H1 (cell line): ENCODE results near the gene XAB2. TPM values are rescaled to one million over a fixed set of nuclear protein-coding genes. Genes with fewer than 3 reads are reported as not detected.

Experiments used
- CTCF ChIA-PET: fragments of 300-600 bp; sonication (Branson Sonifier 250); formaldehyde crosslinking; loops from one replicate; lab custom pipeline; 2021; ENCODE audit not compliant: partially characterized antibody; lab: Charles Lee
- POLR2A ChIA-PET: fragments of 300-600 bp; sonication (Branson Sonifier 250); formaldehyde crosslinking; loops from one replicate; lab custom pipeline; 2021; ENCODE audit warnings: inconsistent platforms; ENCODE audit not compliant: partially characterized antibody; lab: Charles Lee
- DNase-seq, 2 experiments: peaks; one replicate each; pipeline versions ENCODE4 v3.0.0 to v3.0.0-alpha.2; 2010 to 2022; ENCODE audit warnings: low spot score in 2 of 2, low read depth in 1 of 2, mixed read lengths in 1 of 2
- FAIRE-seq: peaks from 2 replicates; lab custom pipeline; 2011; peaks lifted over from hg19 to GRCh38; lab: Jason Lieb, UNC
- H2AFZ ChIP-seq: 2 replicates; pipeline ENCODE4 v1.8.1; 2012; ENCODE audit warnings: low read length, inconsistent platforms
- H2AK5ac ChIP-seq: 2 replicates; pipeline ENCODE4 v1.6.1; 2013; ENCODE audit warnings: low read depth, low read length
- H2BK120ac ChIP-seq: replicated peaks from 2 replicates; pipeline ENCODE3; 2013; ENCODE audit warnings: low read depth, low read length, inconsistent platforms
- H2BK12ac ChIP-seq: 2 replicates; pipeline ENCODE4 v1.6.1; 2013; ENCODE audit warnings: low read depth, low read length
- H2BK15ac ChIP-seq: 2 replicates; pipeline ENCODE4 v1.6.1; 2013; ENCODE audit warnings: low read length
- H2BK20ac ChIP-seq: 2 replicates; pipeline ENCODE4 v1.6.1; 2013; ENCODE audit warnings: low read length
- H2BK5ac ChIP-seq: 2 replicates; pipeline ENCODE4 v1.6.1; 2013; ENCODE audit warnings: low read depth, low read length
- H3K14ac ChIP-seq: 2 replicates; pipeline ENCODE4 v1.6.1; 2013; ENCODE audit warnings: inconsistent platforms; ENCODE audit not compliant: insufficient read length
- H3K18ac ChIP-seq: 2 replicates; pipeline ENCODE4 v1.6.1; 2013; ENCODE audit warnings: low read length; ENCODE audit errors: extremely low read depth
- H3K23ac ChIP-seq: 2 replicates; pipeline ENCODE4 v1.6.1; 2013; ENCODE audit warnings: inconsistent platforms; ENCODE audit not compliant: insufficient read length
- H3K23me2 ChIP-seq: 2 replicates; pipeline ENCODE4 v1.6.1; 2013; ENCODE audit warnings: low read depth, low read length
- H3K27ac ChIP-seq: 2 replicates; pipeline ENCODE4 v1.6.1; 2011; ENCODE audit warnings: low read depth, low read length, inconsistent platforms
- H3K27me3 ChIP-seq, 4 experiments: replicated peaks in 1 of 4; 1 replicate in 1 of 4; 2 replicates in 3 of 4; pipeline versions ENCODE4 v1.6.1 to v1.8.1; 2011 to 2013; ENCODE audit warnings: low read length in 3 of 4, mild to moderate bottlenecking in 3 of 4, inconsistent platforms in 2 of 4, mixed read lengths in 2 of 4, moderate library complexity in 1 of 4; ENCODE audit not compliant: control insufficient read depth in 3 of 4, insufficient read depth in 3 of 4; ENCODE audit errors: extremely low read depth in 1 of 4
- H3K36me3 ChIP-seq, 4 experiments: 2 replicates each; pipeline versions ENCODE4 v1.6.1 to v1.8.1; 2011 to 2013; ENCODE audit warnings: mild to moderate bottlenecking in 4 of 4, low read length in 3 of 4, moderate library complexity in 2 of 4, control low read depth in 1 of 4, inconsistent platforms in 1 of 4; ENCODE audit not compliant: insufficient read depth in 4 of 4, control insufficient read depth in 2 of 4
- H3K4ac ChIP-seq: replicated peaks from 2 replicates; pipeline ENCODE3; 2013; ENCODE audit warnings: low read length, low read depth, mixed read lengths, inconsistent platforms; ENCODE audit not compliant: insufficient read length
- H3K4me1 ChIP-seq, 4 experiments: replicated peaks in 1 of 4; 1 replicate in 1 of 4; 2 replicates in 3 of 4; pipeline versions ENCODE4 v1.6.1 to v1.8.1; 2011 to 2013; ENCODE audit warnings: low read length in 3 of 4, inconsistent platforms in 2 of 4, mixed read lengths in 1 of 4; ENCODE audit not compliant: insufficient read depth in 4 of 4, control insufficient read depth in 3 of 4
- H3K4me2 ChIP-seq, 2 experiments: 2 replicates each; pipeline versions ENCODE4 v1.6.1 to v1.8.1; 2011 to 2013; ENCODE audit warnings: low read depth in 2 of 2, low read length in 2 of 2, control low read depth in 1 of 2, inconsistent platforms in 1 of 2, mild to moderate bottlenecking in 1 of 2; ENCODE audit not compliant: insufficient read depth in 1 of 2
- H3K4me3 ChIP-seq, 4 experiments: fragments of 200-600, 300-600 bp in 1 of 4; sonication (generic), shearing (Covaris generic), sonication (Bioruptor Twin) in 1 of 4; 2 replicates each; pipeline versions ENCODE4 v1.5.1 to v1.8.1; 2011 to 2016; ENCODE audit warnings: low read length in 4 of 4, low read depth in 3 of 4, control low read depth in 2 of 4, inconsistent platforms in 2 of 4, mild to moderate bottlenecking in 2 of 4, mixed read lengths in 1 of 4, moderate library complexity in 1 of 4; ENCODE audit not compliant: insufficient read depth in 2 of 4; ENCODE audit errors: extremely low read depth in 1 of 4
- H3K56ac ChIP-seq: replicated peaks from 2 replicates; pipeline ENCODE3; 2013; ENCODE audit warnings: low read depth, mild to moderate bottlenecking, mixed read lengths, low read length, inconsistent platforms; ENCODE audit not compliant: insufficient read length
- H3K79me1 ChIP-seq: 2 replicates; pipeline ENCODE4 v1.6.1; 2013; ENCODE audit warnings: low read depth, low read length, control low read depth
- H3K79me2 ChIP-seq, 2 experiments: 2 replicates each; pipeline versions ENCODE4 v1.6.1 to v1.8.1; 2012 to 2013; ENCODE audit warnings: low read length in 2 of 2, mild to moderate bottlenecking in 2 of 2, inconsistent platforms in 1 of 2; ENCODE audit not compliant: insufficient read depth in 2 of 2, control insufficient read depth in 1 of 2
- H3K9ac ChIP-seq, 4 experiments: replicated peaks in 1 of 4; 1 replicate in 1 of 4; 2 replicates in 3 of 4; pipeline versions ENCODE4 v1.6.1 to v1.8.1; 2011 to 2013; ENCODE audit warnings: low read depth in 3 of 4, low read length in 3 of 4, control low read depth in 2 of 4, mild to moderate bottlenecking in 2 of 4, moderate library complexity in 2 of 4, inconsistent platforms in 1 of 4; ENCODE audit errors: extremely low read depth in 1 of 4
- H3K9me3 ChIP-seq, 2 experiments: 2 replicates each; pipeline versions ENCODE4 v1.6.1 to v1.8.1; 2012 to 2013; ENCODE audit warnings: mild to moderate bottlenecking in 2 of 2, moderate library complexity in 2 of 2, control low read depth in 1 of 2, inconsistent platforms in 1 of 2, low read depth in 1 of 2, low read length in 1 of 2, mixed read lengths in 1 of 2; ENCODE audit not compliant: insufficient read depth in 2 of 2
- H4K20me1 ChIP-seq, 2 experiments: replicated peaks in 1 of 2; 2 replicates each; pipeline versions ENCODE3 to v1.8.1; 2011 to 2013; ENCODE audit warnings: inconsistent platforms in 2 of 2, low read length in 2 of 2, mild to moderate bottlenecking in 1 of 2; ENCODE audit not compliant: insufficient read depth in 2 of 2, control insufficient read depth in 1 of 2
- H4K5ac ChIP-seq: 2 replicates; pipeline ENCODE4 v1.6.1; 2013; ENCODE audit warnings: low read length, low read depth, mixed read lengths, inconsistent platforms; ENCODE audit not compliant: insufficient read length
- H4K8ac ChIP-seq: 2 replicates; pipeline ENCODE4 v1.8.0; 2013; ENCODE audit warnings: mild to moderate bottlenecking, moderate library complexity, low read length, inconsistent platforms; ENCODE audit not compliant: insufficient read depth; ENCODE audit errors: extremely low read depth
- H4K91ac ChIP-seq: replicated peaks from 2 replicates; pipeline ENCODE3; 2013; ENCODE audit warnings: low read length, mixed read lengths, inconsistent platforms; ENCODE audit not compliant: insufficient read length
- ASH2L ChIP-seq: fragments of 200-600, 300-600 bp; sonication (generic); IDR thresholded peaks from one replicate; pipeline ENCODE4 v1.7.1; 2017; ENCODE audit warnings: low read length
- BCL11A ChIP-seq, 2 experiments: IDR thresholded peaks; one replicate each; pipeline ENCODE4 v1.6.1; 2011; ENCODE audit warnings: low read depth in 2 of 2, low read length in 2 of 2, mild to moderate bottlenecking in 2 of 2
- CBX5 ChIP-seq: fragments of 300-800, 300-1000 bp; sonication (generic); IDR thresholded peaks from 2 replicates; pipeline ENCODE4 v1.7.1; 2016; ENCODE audit warnings: antibody characterized with exemption, low read length, low read depth
- GTF2F1 ChIP-seq: IDR thresholded peaks from 2 replicates; pipeline ENCODE4 v1.6.1; 2012; ENCODE audit warnings: low read depth, low read length, improper control_type of control experiment, borderline replicate concordance
- HDAC2 ChIP-seq, 2 experiments: fragments of 300-600 bp in 1 of 2; sonication (generic) in 1 of 2; IDR thresholded peaks; 2 replicates each; pipeline ENCODE4 v1.6.1; 2011 to 2012; ENCODE audit warnings: low read depth in 2 of 2, low read length in 2 of 2, mild to moderate bottlenecking in 2 of 2, moderate library complexity in 2 of 2, borderline replicate concordance in 1 of 2, inconsistent platforms in 1 of 2
- HDAC6 ChIP-seq: IDR thresholded peaks from one replicate; pipeline ENCODE4 v1.7.1; 2012; ENCODE audit warnings: low read depth, mild to moderate bottlenecking, inconsistent platforms, low read length, moderate library complexity
- NANOG ChIP-seq: IDR thresholded peaks from 2 replicates; pipeline ENCODE4 v1.6.1; 2011; ENCODE audit warnings: low read length, low read depth, mild to moderate bottlenecking, inconsistent platforms; ENCODE audit not compliant: insufficient read depth, poor library complexity, severe bottlenecking
- POLR2A ChIP-seq, 2 experiments: IDR thresholded peaks; 1 replicate in 1 of 2; 2 replicates in 1 of 2; pipeline ENCODE4 v1.6.1; 2011; ENCODE audit warnings: low read depth in 2 of 2, low read length in 2 of 2, mild to moderate bottlenecking in 2 of 2; ENCODE audit errors: control extremely low read depth in 1 of 2
- POU5F1 ChIP-seq: IDR thresholded peaks from 2 replicates; pipeline ENCODE4 v1.6.1; 2011; ENCODE audit warnings: low read depth, mild to moderate bottlenecking, low read length, moderate library complexity
- RAD21 ChIP-seq, 2 experiments: IDR thresholded peaks in 1 of 2; conservative IDR thresholded peaks in 1 of 2; 2 replicates each; pipeline ENCODE4 v1.6.1; 2011; ENCODE audit warnings: low read depth in 2 of 2, low read length in 2 of 2, improper control_type of control experiment in 1 of 2, inconsistent platforms in 1 of 2, mild to moderate bottlenecking in 1 of 2, moderate library complexity in 1 of 2
- RBBP5 ChIP-seq: IDR thresholded peaks from 2 replicates; pipeline ENCODE4 v1.7.1; 2012; ENCODE audit warnings: low read depth, mild to moderate bottlenecking, inconsistent platforms, low read length, moderate library complexity, borderline replicate concordance
- SP2 ChIP-seq: IDR thresholded peaks from 2 replicates; pipeline ENCODE4 v1.6.1; 2012; ENCODE audit warnings: mild to moderate bottlenecking, low read length, inconsistent platforms
- SP4 ChIP-seq: IDR thresholded peaks from 2 replicates; pipeline ENCODE4 v1.6.1; 2012; ENCODE audit warnings: low read length, inconsistent platforms
- SRF ChIP-seq: IDR thresholded peaks from 2 replicates; pipeline ENCODE4 v1.6.1; 2011; ENCODE audit warnings: mild to moderate bottlenecking, low read depth, low read length, moderate library complexity
- YY1 ChIP-seq: IDR thresholded peaks from 2 replicates; pipeline ENCODE4 v1.6.1; 2011; ENCODE audit warnings: low read depth, mild to moderate bottlenecking, low read length
- WGBS, 2 experiments: shearing (Covaris generic) in 1 of 2; methylation state at CpG; one replicate each; pipeline versions ENCODE4 v1.1.6 to v1.1.7; 2013 to 2015; ENCODE audit warnings: low lambda C conversion rate in 2 of 2, mixed read lengths in 2 of 2, inconsistent platforms in 1 of 2, low coverage in 1 of 2, missing lambda C conversion rate in 1 of 2; ENCODE audit not compliant: insufficient replicate concordance in 2 of 2, insufficient coverage in 1 of 2, insufficient read length in 1 of 2; ENCODE audit errors: extremely low coverage in 1 of 2, missing lambda C conversion rate in 1 of 2; 5-methylcytosine and 5-hydroxymethylcytosine counted together
- polyA plus RNA-seq, 7 experiments: library from polyadenylated mRNA; depleted of rRNA in 3 of 7; stranded (reverse) in 5 of 7; unstranded in 2 of 7; fragments of >200 nt in 5 of 7; fragments of 200-250 nt in 2 of 7; gene quantifications; 1 replicate in 5 of 7; 2 replicates in 1 of 7; 4 replicates in 1 of 7; pipeline versions ENCODE4 v1.2.1 to v1.2.3, GENCODE V29; 2011 to 2013; ENCODE audit warnings: missing spikeins in 2 of 7, mixed read lengths in 2 of 7
- total RNA-seq: library from RNA; stranded (reverse); fragmentation: NEBNext Ultra II Directional; extraction: Animal tissue kit (Norgen Biotek cat#: 25700); gene quantifications from 2 replicates; pipeline ENCODE4 v1.2.1, GENCODE V29; 2021

The XAB2 gene
- total and polyA plus RNA-seq, 2 of the 8 experiments (the other 6 are each of a cell fraction or from before 2014, with no cell fraction given) = 48.2 to 49.4 TPM

GRCh38 chr19:7672522-7672921 is 43.2 kb upstream of the XAB2 start:
- no peak for TF ChIP-seq NANOG
- TF ChIP-seq CBX5 = no peak
- no peak for TF ChIP-seq BCL11A (IDR thresholded peaks at IDR 0.05; ENCODE audit: low read depth in 2 of 2, low read length in 2 of 2)
- TF ChIP-seq POU5F1 = no peak
- no peak for TF ChIP-seq SRF
- TF ChIP-seq HDAC6 = no peak
- TF ChIP-seq SP2 = no peak
- no peak for TF ChIP-seq YY1
- no peak for TF ChIP-seq POLR2A (IDR thresholded peaks at IDR 0.05; ENCODE audit: control extremely low read depth in 1 of 2, low read depth in 2 of 2, low read length in 2 of 2)
- no peak for TF ChIP-seq ASH2L
- TF ChIP-seq RAD21 (IDR thresholded peaks at IDR 0.05 in 1 of 2, conservative IDR thresholded peaks at IDR 0.05 in 1 of 2; ENCODE audit: low read depth in 2 of 2, low read length in 2 of 2) = no peak
- TF ChIP-seq RBBP5 = no peak
- TF ChIP-seq SP4 = no peak
- no peak for TF ChIP-seq GTF2F1
- TF ChIP-seq HDAC2 (IDR thresholded peaks at IDR 0.05; ENCODE audit: borderline replicate concordance in 1 of 2, low read depth in 2 of 2, low read length in 2 of 2) = no peak
- H3K4me2 ChIP-seq = no peak overlapping the region
- no peak overlapping the region for H3K27ac ChIP-seq
- no peaks in the 10 kb centered on the region for H3K79me1 ChIP-seq
- H4K5ac ChIP-seq = no peak overlapping the region
- no peak overlapping the region for H3K4ac ChIP-seq
- peaks cover 2% of the 10 kb centered on the region; the same call in 1 of the 2 replicates for H3K23me2 ChIP-seq
- H3K56ac ChIP-seq = no peak overlapping the region
- H4K20me1 ChIP-seq = no peaks in the 10 kb centered on the region
- no peak overlapping the region for H3K4me3 ChIP-seq
- H2BK120ac ChIP-seq = no peak overlapping the region
- H3K9me3 ChIP-seq = no peaks in the 10 kb centered on the region
- H4K8ac ChIP-seq = no peak overlapping the region
- no peak overlapping the region for H3K18ac ChIP-seq
- H3K9ac ChIP-seq = no peak overlapping the region
- ChIA-PET CTCF (interaction anchor here (0.8 to 4.7 kb wide), 3 partner anchors 8 to 103 kb away, joined by 3 to 32 read pairs (median 3); partner anchors contain the start of gene TRAPPC5), POLR2A (no interaction called here)
- H2BK20ac ChIP-seq = no peak overlapping the region
- H3K27me3 ChIP-seq = peaks cover 0 to 23% (median 15%) of the 10 kb centered on the region in 4 experiments; a peak in 4 of 7 replicates
- H3K23ac ChIP-seq = no peak overlapping the region
- H2BK12ac ChIP-seq = no peak overlapping the region
- no peaks in the 10 kb centered on the region for H3K36me3 ChIP-seq
- FAIRE-seq (no peak), DNase-seq (no peak)
- no peak overlapping the region for H2BK5ac ChIP-seq
- no peak overlapping the region for H2AK5ac ChIP-seq
- no peak overlapping the region for H4K91ac ChIP-seq
- H3K14ac ChIP-seq = no peak overlapping the region
- peaks cover 0 to 3% (median 1%) of the 10 kb centered on the region in 4 experiments; a peak in 1 of 7 replicates for H3K4me1 ChIP-seq
- 79% methylated on average over 9 of the region's 9 CpGs; no CpG with 5 or more reads in 1 of the 2 experiments for WGBS, 2 experiments
- no peak overlapping the region for H2AFZ ChIP-seq
- no peaks in the 10 kb centered on the region for H3K79me2 ChIP-seq
- H2BK15ac ChIP-seq = no peak overlapping the region
